Mesodermal cell (in vitro differentiated cells): Measurements from ENCODE around the gene GFPT2.

Source experiments
- H3K27ac ChIP-seq: 2 replicates; pipeline ENCODE4 v1.7.0; 2013; ENCODE audit warnings: mild to moderate bottlenecking, low read depth, low read length, moderate library complexity; ENCODE audit not compliant: severe bottlenecking
- H3K36me3 ChIP-seq: 2 replicates; pipeline ENCODE4 v1.7.1; 2013; ENCODE audit warnings: mild to moderate bottlenecking, low read length, moderate library complexity; ENCODE audit not compliant: control insufficient read depth, insufficient read depth
- H3K4me1 ChIP-seq: one replicate; pipeline ENCODE4 v1.7.1; 2013; ENCODE audit warnings: mild to moderate bottlenecking, low read length; ENCODE audit not compliant: insufficient read depth, control insufficient read depth, poor library complexity, severe bottlenecking
- H3K4me3 ChIP-seq: 2 replicates; pipeline ENCODE4 v1.7.0; 2013; ENCODE audit warnings: low read length, control low read depth, mild to moderate bottlenecking; ENCODE audit not compliant: insufficient read depth, poor library complexity, severe bottlenecking; ENCODE audit errors: extremely low read depth
- H3K9me3 ChIP-seq: 2 replicates; pipeline ENCODE4 v1.7.1; 2013; ENCODE audit warnings: mild to moderate bottlenecking, low read length, moderate library complexity; ENCODE audit not compliant: control insufficient read depth
- WGBS, 2 experiments: methylation state at CpG; one replicate each; pipeline ENCODE4 v1.1.5; 2013; ENCODE audit warnings: missing lambda C conversion rate in 2 of 2; ENCODE audit not compliant: insufficient coverage in 2 of 2; 5-methylcytosine and 5-hydroxymethylcytosine counted together

Gene GFPT2

GRCh38 chr5:180339583-180340183, 13.5 kb downstream of the GFPT2 start:
- H3K4me3 ChIP-seq, result no peak overlapping the region
- H3K36me3 ChIP-seq, result peaks cover 39% of the 10 kb centered on the region
- H3K9me3 ChIP-seq, result no peaks in the 10 kb centered on the region
- H3K27ac ChIP-seq, result no peak overlapping the region
- WGBS, 2 experiments, result 97 to 98% methylated on average over 5 to 6 of the region's 7 CpGs
- H3K4me1 ChIP-seq, result peaks cover 18% of the 10 kb centered on the region

GRCh38 chr5:180338001-180338707, 15.0 kb downstream of the GFPT2 start:
- H3K4me1 ChIP-seq, result peaks cover 14% of the 10 kb centered on the region
- no peak overlapping the region for H3K27ac ChIP-seq
- no peak overlapping the region for H3K4me3 ChIP-seq
- H3K36me3 ChIP-seq, result peaks cover 53% of the 10 kb centered on the region
- 96 to 98% methylated on average over 16 to 19 of the region's 22 CpGs for whole genome bisulfite sequencing, 2 experiments
- H3K9me3 ChIP-seq, result no peaks in the 10 kb centered on the region

GRCh38 chr5:180336234-180337020, 16.7 kb downstream of the GFPT2 start:
- Histone ChIP-seq H3K4me1 (peaks cover 13% of the 10 kb centered on the region), H3K4me3 (no peak overlapping the region), H3K27ac (no peak overlapping the region), H3K36me3 (peaks cover 56% of the 10 kb centered on the region), H3K9me3 (no peaks in the 10 kb centered on the region)
- WGBS, 2 experiments, result 97% methylated on average over 32 to 34 of the region's 34 CpGs

- H3K27ac ChIP-seq, result no peak overlapping the region
- WGBS, 2 experiments, result 95 to 97% methylated on average over 13 to 16 of the region's 19 CpGs
- H3K36me3 ChIP-seq, result peaks cover 56% of the 10 kb centered on the region
- no peak overlapping the region for H3K4me3 ChIP-seq
- H3K4me1 ChIP-seq, result peaks cover 17% of the 10 kb centered on the region
- H3K9me3 ChIP-seq, result no peaks in the 10 kb centered on the region
Measured at GRCh38 chr5:180335614-180336233, 17.4 kb downstream of the GFPT2 start.

- 94 to 98% methylated on average over 13 to 15 of the region's 15 CpGs for WGBS, 2 experiments
- H3K27ac ChIP-seq, result no peak overlapping the region
Measured at GRCh38 chr5:180334751-180335613, 18.2 kb downstream of the GFPT2 start.

GRCh38 chr5:180334176-180334575, 19.0 kb downstream of the GFPT2 start:
- Histone ChIP-seq H3K9me3 (no peaks in the 10 kb centered on the region), H3K4me3 (no peak overlapping the region), H3K36me3 (peaks cover 63% of the 10 kb centered on the region), H3K4me1 (peaks cover 29% of the 10 kb centered on the region), H3K27ac (no peak overlapping the region)
- WGBS, 2 experiments, result 96 to 100% methylated on average over 4 to 6 of the region's 6 CpGs

More at GRCh38 chr5:180334751-180335613, 18.2 kb downstream of the GFPT2 start:
- Histone ChIP-seq H3K36me3 (peaks cover 60% of the 10 kb centered on the region), H3K4me3 (no peak overlapping the region), H3K4me1 (peaks cover 24% of the 10 kb centered on the region), H3K9me3 (no peaks in the 10 kb centered on the region)

- Histone ChIP-seq H3K4me1 (peaks cover 29% of the 10 kb centered on the region), H3K4me3 (no peak overlapping the region), H3K9me3 (no peaks in the 10 kb centered on the region), H3K27ac (peak overlapping the region; percentile 29), H3K36me3 (peaks cover 65% of the 10 kb centered on the region)
- WGBS, 2 experiments, result 93 to 95% methylated on average over 3 of the region's 4 CpGs
Measured at GRCh38 chr5:180333661-180334060, 19.5 kb downstream of the GFPT2 start.

GRCh38 chr5:180332861-180333260, 20.3 kb downstream of the GFPT2 start:
- no CpG with 5 or more reads among the region's 3 CpGs for WGBS, 2 experiments
- Histone ChIP-seq H3K36me3 (peaks cover 67% of the 10 kb centered on the region), H3K27ac (no peak overlapping the region)

GRCh38 chr5:180332051-180332517, 21.1 kb downstream of the GFPT2 start:
- H3K36me3 ChIP-seq, result peaks cover 67% of the 10 kb centered on the region
- WGBS, 2 experiments, result 33% methylated on average over 2 of the region's 13 CpGs; no CpG with 5 or more reads in 1 of the 2 experiments
- H3K4me3 ChIP-seq, result no peak overlapping the region
- H3K4me1 ChIP-seq, result peaks cover 29% of the 10 kb centered on the region
- H3K9me3 ChIP-seq, result no peaks in the 10 kb centered on the region
- H3K27ac ChIP-seq, result peak overlapping the region; percentile 100

More at GRCh38 chr5:180332861-180333260, 20.3 kb downstream of the GFPT2 start:
- no peaks in the 10 kb centered on the region for H3K9me3 ChIP-seq
- peaks cover 29% of the 10 kb centered on the region for H3K4me1 ChIP-seq
- no peak overlapping the region for H3K4me3 ChIP-seq

GRCh38 chr5:180331647-180331950, 21.5 kb downstream of the GFPT2 start:
- WGBS, 2 experiments, result 15 to 16% methylated on average over 6 to 7 of the region's 7 CpGs
- Histone ChIP-seq H3K36me3 (peaks cover 66% of the 10 kb centered on the region), H3K4me1 (peaks cover 29% of the 10 kb centered on the region), H3K27ac (peak overlapping the region; percentile 100), H3K9me3 (no peaks in the 10 kb centered on the region), H3K4me3 (no peak overlapping the region)
